GM23338 (cell line): Measurements from ENCODE around the gene RALBP1. TPM values are rescaled to one million over a fixed set of nuclear protein-coding genes. Genes with fewer than 3 reads are reported as not detected.

ENCODE experiments used
- ATAC-seq: fragments of 200-7000 bp; cut with Tn5 transposase; 3 replicates; pipeline ENCODE4 v1.9.1; 2020
- DNase-seq: peaks from one replicate; pipeline ENCODE4 v3.0.0-alpha.2; 2015; ENCODE audit warnings: low spot score
- H2AFZ ChIP-seq: fragments of 200-600 bp; sonication (generic); 2 replicates; pipeline ENCODE4 v1.8.0; 2016; ENCODE audit warnings: antibody characterized with exemption, mild to moderate bottlenecking, moderate library complexity
- H3F3A ChIP-seq: fragments of 200-600 bp; sonication (generic); replicated peaks from 2 replicates; pipeline ENCODE4 v1.8.0; 2017; ENCODE audit warnings: antibody characterized with exemption, mixed run types, low read depth
- H3K27ac ChIP-seq: fragments of 200-600 bp; sonication (generic); 2 replicates; pipeline ENCODE4 v1.6.1; 2016; ENCODE audit warnings: low read depth
- H3K27me3 ChIP-seq: fragments of 200-600 bp; sonication (generic); 2 replicates; pipeline ENCODE4 v1.8.0; 2016; ENCODE audit warnings: mild to moderate bottlenecking, mixed run types, moderate library complexity; ENCODE audit not compliant: insufficient read depth
- H3K36me3 ChIP-seq: fragments of 200-600 bp; sonication (generic); 2 replicates; pipeline ENCODE4 v1.8.0; 2016; ENCODE audit warnings: mild to moderate bottlenecking; ENCODE audit not compliant: insufficient read depth
- H3K4me1 ChIP-seq: fragments of 200-600 bp; sonication (generic); 2 replicates; pipeline ENCODE4 v1.8.0; 2016; ENCODE audit warnings: mild to moderate bottlenecking, moderate library complexity; ENCODE audit not compliant: insufficient read depth
- H3K4me2 ChIP-seq: fragments of 200-600 bp; sonication (generic); 2 replicates; pipeline ENCODE4 v1.7.1; 2017; ENCODE audit warnings: mixed run types
- H3K4me3 ChIP-seq: fragments of 200-600 bp; sonication (generic); 2 replicates; pipeline ENCODE4 v1.6.1; 2016; ENCODE audit warnings: mixed run types
- H3K79me2 ChIP-seq: fragments of 200-600 bp; sonication (generic); replicated peaks from 2 replicates; pipeline ENCODE4 v1.8.0; 2017; ENCODE audit warnings: mild to moderate bottlenecking; ENCODE audit not compliant: insufficient read depth
- H3K9me2 ChIP-seq: fragments of 200-600 bp; sonication (generic); 2 replicates; pipeline ENCODE4 v1.8.0; 2017; ENCODE audit not compliant: insufficient read depth
- H4K20me1 ChIP-seq: fragments of 200-600 bp; sonication (generic); replicated peaks from 2 replicates; pipeline ENCODE4 v1.8.0; 2017; ENCODE audit warnings: mild to moderate bottlenecking; ENCODE audit not compliant: insufficient read depth
- H3K27ac Mint-ChIP-seq: 2 replicates; pipeline ENCODE4 v1.8.0; 2020; ENCODE audit warnings: inconsistent platforms, mild to moderate bottlenecking, moderate library complexity, mixed read lengths
- H3K27me3 Mint-ChIP-seq: 3 replicates; pipeline ENCODE4 v1.8.0; 2022; ENCODE audit warnings: low read depth, mild to moderate bottlenecking, moderate library complexity, mixed read lengths, inconsistent platforms; ENCODE audit not compliant: insufficient read depth, poor library complexity
- H3K36me3 Mint-ChIP-seq: 3 replicates; pipeline ENCODE4 v1.8.0; 2021; ENCODE audit warnings: low read depth, mild to moderate bottlenecking, inconsistent platforms, moderate library complexity, mixed read lengths
- H3K4me1 Mint-ChIP-seq: 3 replicates; pipeline ENCODE4 v1.8.0; 2020; ENCODE audit warnings: mild to moderate bottlenecking, inconsistent platforms, mixed read lengths
- H3K4me3 Mint-ChIP-seq: 3 replicates; pipeline ENCODE4 v1.8.0; 2021; ENCODE audit warnings: moderate library complexity, mild to moderate bottlenecking, inconsistent platforms, mixed read lengths
- H3K9me3 Mint-ChIP-seq: 3 replicates; pipeline ENCODE4 v1.8.0; 2020; ENCODE audit warnings: moderate library complexity, mild to moderate bottlenecking, inconsistent platforms, mixed read lengths
- CREB1 ChIP-seq: fragments of 250-450 bp; sonication (Bioruptor Pico); IDR thresholded peaks from 2 replicates; pipeline ENCODE4 v1.5.0; 2020; ENCODE audit warnings: low read depth, mild to moderate bottlenecking, moderate library complexity
- EZH2 ChIP-seq: fragments of 200-600 bp; sonication (generic); IDR thresholded peaks from one replicate; pipeline ENCODE4 v1.8.0; 2017; ENCODE audit warnings: antibody characterized with exemption, mild to moderate bottlenecking, low read depth; ENCODE audit not compliant: unreplicated experiment
- EZH2phosphoT487 ChIP-seq: fragments of 200-600 bp; sonication (generic); IDR thresholded peaks from one replicate; pipeline ENCODE4 v1.8.1; 2018; ENCODE audit warnings: antibody characterized with exemption; ENCODE audit not compliant: unreplicated experiment
- JUNB ChIP-seq: IDR thresholded peaks from one replicate; pipeline ENCODE4 v1.6.1; 2016; ENCODE audit warnings: antibody characterized with exemption; ENCODE audit not compliant: unreplicated experiment
- NANOG ChIP-seq: IDR thresholded peaks from 2 replicates; pipeline ENCODE4 v1.6.1; 2016; ENCODE audit warnings: antibody characterized with exemption, borderline replicate concordance
- POLR2AphosphoS5 ChIP-seq: IDR thresholded peaks from 2 replicates; pipeline ENCODE4 v1.6.1; 2016; ENCODE audit warnings: antibody characterized with exemption, low read depth
- STAT1 ChIP-seq: IDR thresholded peaks from one replicate; pipeline ENCODE4 v1.6.1; 2016; ENCODE audit warnings: antibody characterized with exemption; ENCODE audit not compliant: unreplicated experiment
- ZNF114 ChIP-seq: fragments of 250-450 bp; sonication (Bioruptor Pico); IDR thresholded peaks from 2 replicates; pipeline ENCODE4 v1.5.0; 2020; ENCODE audit warnings: mild to moderate bottlenecking, moderate library complexity
- ZNF331 ChIP-seq: fragments of 250-450 bp; sonication (Bioruptor Pico); IDR thresholded peaks from 2 replicates; pipeline ENCODE4 v1.5.0; 2020; ENCODE audit warnings: low read depth, mild to moderate bottlenecking, moderate library complexity
- polyA plus RNA-seq: library from polyadenylated mRNA; unstranded; fragments of >200 nt; fragmentation: Nextera tagmentation; extraction: Ambion mirVana; gene quantifications from 2 replicates; pipeline ENCODE4 v1.2.1, GENCODE V29; 2016
- total RNA-seq: library from RNA; depleted of rRNA; stranded (reverse); fragments of >200 nt; shearing (Covaris generic); gene quantifications from 2 replicates; pipeline ENCODE4 v1.2.3, GENCODE V29; 2014
- TF ChIP-seq, protein P1 (sequence below): IDR thresholded peaks from one replicate; pipeline ENCODE4 v1.6.1; 2018; ENCODE audit warnings: antibody characterized with exemption; ENCODE audit not compliant: unreplicated experiment
- TF ChIP-seq, protein P2 (sequence below), 2 experiments: fragments of 200-600 bp in 1 of 2; sonication (generic) in 1 of 2; conservative IDR thresholded peaks; 2 replicates each; pipeline versions ENCODE4 v1.5.1 to v1.6.1; 2016 to 2017; ENCODE audit warnings: antibody characterized with exemption in 2 of 2, low read depth in 2 of 2, mild to moderate bottlenecking in 2 of 2, moderate library complexity in 1 of 2
- TF ChIP-seq, protein P3 (sequence below): fragments of 250-450 bp; sonication (Bioruptor Pico); IDR thresholded peaks from 2 replicates; pipeline ENCODE4 v1.5.0; 2020; ENCODE audit warnings: mild to moderate bottlenecking, moderate library complexity
- TF ChIP-seq, protein P4 (sequence below): IDR thresholded peaks from 2 replicates; pipeline ENCODE4 v1.6.1; 2016; ENCODE audit warnings: antibody characterized with exemption

The RALBP1 gene
- total and polyA plus RNA-seq, 2 experiments from 2014 or later: 80.9 to 103 TPM

DNA sequence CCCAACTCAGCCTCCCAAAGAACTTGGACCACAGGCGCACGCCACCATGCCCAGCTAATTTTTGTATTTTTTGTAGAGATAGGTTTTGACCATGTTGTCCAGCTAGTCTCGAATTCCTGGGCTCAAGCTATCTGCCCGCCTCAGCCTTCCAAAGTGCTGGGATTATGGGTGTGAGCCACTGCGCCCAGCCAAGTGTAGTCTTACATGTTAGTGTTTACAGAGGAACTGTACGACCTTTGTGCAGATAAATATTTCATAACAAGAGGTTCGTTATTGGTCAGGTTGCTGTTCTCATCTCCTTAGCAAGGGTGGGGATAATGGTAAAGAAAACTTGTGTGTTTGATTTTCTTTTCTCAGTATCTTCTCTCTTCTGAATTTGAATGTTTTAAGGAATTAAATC is 46.5 kb downstream of the RALBP1 start:
- Mint-ChIP-seq H3K4me3 (no peak overlapping the region), H3K27ac (no peak overlapping the region), H3K4me1 (no peaks in the 10 kb centered on the region), H3K27me3 (no peaks in the 10 kb centered on the region), H3K36me3 (peaks cover 25% of the 10 kb centered on the region), H3K9me3 (0 out of 3 replicates have a peak, but pooled peaks cover 2% of the 10 kb centered on the region)
- Histone ChIP-seq H3F3A (no peaks in the 10 kb centered on the region), H3K27me3 (no peaks in the 10 kb centered on the region), H4K20me1 (no peaks in the 10 kb centered on the region), H3K4me3 (no peak overlapping the region), H3K27ac (no peak overlapping the region), H3K4me1 (no peaks in the 10 kb centered on the region), H3K4me2 (no peak overlapping the region), H3K9me2 (no peaks in the 10 kb centered on the region), H3K79me2 (no peaks in the 10 kb centered on the region), H2AFZ (no peak overlapping the region), H3K36me3 (no peaks in the 10 kb centered on the region; the same call in 1 of the 2 replicates)
- no peak for TF ChIP-seq STAT1
- TF ChIP-seq, protein P1, sequence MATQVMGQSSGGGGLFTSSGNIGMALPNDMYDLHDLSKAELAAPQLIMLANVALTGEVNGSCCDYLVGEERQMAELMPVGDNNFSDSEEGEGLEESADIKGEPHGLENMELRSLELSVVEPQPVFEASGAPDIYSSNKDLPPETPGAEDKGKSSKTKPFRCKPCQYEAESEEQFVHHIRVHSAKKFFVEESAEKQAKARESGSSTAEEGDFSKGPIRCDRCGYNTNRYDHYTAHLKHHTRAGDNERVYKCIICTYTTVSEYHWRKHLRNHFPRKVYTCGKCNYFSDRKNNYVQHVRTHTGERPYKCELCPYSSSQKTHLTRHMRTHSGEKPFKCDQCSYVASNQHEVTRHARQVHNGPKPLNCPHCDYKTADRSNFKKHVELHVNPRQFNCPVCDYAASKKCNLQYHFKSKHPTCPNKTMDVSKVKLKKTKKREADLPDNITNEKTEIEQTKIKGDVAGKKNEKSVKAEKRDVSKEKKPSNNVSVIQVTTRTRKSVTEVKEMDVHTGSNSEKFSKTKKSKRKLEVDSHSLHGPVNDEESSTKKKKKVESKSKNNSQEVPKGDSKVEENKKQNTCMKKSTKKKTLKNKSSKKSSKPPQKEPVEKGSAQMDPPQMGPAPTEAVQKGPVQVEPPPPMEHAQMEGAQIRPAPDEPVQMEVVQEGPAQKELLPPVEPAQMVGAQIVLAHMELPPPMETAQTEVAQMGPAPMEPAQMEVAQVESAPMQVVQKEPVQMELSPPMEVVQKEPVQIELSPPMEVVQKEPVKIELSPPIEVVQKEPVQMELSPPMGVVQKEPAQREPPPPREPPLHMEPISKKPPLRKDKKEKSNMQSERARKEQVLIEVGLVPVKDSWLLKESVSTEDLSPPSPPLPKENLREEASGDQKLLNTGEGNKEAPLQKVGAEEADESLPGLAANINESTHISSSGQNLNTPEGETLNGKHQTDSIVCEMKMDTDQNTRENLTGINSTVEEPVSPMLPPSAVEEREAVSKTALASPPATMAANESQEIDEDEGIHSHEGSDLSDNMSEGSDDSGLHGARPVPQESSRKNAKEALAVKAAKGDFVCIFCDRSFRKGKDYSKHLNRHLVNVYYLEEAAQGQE: no peak
- no peak for TF ChIP-seq CREB1
- TF ChIP-seq EZH2phosphoT487: no peak
- no peak for TF ChIP-seq ZNF331 (CRISPR knock-in tag)
- TF ChIP-seq, protein P2, sequence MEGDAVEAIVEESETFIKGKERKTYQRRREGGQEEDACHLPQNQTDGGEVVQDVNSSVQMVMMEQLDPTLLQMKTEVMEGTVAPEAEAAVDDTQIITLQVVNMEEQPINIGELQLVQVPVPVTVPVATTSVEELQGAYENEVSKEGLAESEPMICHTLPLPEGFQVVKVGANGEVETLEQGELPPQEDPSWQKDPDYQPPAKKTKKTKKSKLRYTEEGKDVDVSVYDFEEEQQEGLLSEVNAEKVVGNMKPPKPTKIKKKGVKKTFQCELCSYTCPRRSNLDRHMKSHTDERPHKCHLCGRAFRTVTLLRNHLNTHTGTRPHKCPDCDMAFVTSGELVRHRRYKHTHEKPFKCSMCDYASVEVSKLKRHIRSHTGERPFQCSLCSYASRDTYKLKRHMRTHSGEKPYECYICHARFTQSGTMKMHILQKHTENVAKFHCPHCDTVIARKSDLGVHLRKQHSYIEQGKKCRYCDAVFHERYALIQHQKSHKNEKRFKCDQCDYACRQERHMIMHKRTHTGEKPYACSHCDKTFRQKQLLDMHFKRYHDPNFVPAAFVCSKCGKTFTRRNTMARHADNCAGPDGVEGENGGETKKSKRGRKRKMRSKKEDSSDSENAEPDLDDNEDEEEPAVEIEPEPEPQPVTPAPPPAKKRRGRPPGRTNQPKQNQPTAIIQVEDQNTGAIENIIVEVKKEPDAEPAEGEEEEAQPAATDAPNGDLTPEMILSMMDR (conservative IDR thresholded peaks at IDR 0.05; ENCODE audit: low read depth in 2 of 2): no peak
- TF ChIP-seq EZH2: no peak
- no peak for TF ChIP-seq NANOG
- no peak for TF ChIP-seq POLR2AphosphoS5
- TF ChIP-seq, protein P3, sequence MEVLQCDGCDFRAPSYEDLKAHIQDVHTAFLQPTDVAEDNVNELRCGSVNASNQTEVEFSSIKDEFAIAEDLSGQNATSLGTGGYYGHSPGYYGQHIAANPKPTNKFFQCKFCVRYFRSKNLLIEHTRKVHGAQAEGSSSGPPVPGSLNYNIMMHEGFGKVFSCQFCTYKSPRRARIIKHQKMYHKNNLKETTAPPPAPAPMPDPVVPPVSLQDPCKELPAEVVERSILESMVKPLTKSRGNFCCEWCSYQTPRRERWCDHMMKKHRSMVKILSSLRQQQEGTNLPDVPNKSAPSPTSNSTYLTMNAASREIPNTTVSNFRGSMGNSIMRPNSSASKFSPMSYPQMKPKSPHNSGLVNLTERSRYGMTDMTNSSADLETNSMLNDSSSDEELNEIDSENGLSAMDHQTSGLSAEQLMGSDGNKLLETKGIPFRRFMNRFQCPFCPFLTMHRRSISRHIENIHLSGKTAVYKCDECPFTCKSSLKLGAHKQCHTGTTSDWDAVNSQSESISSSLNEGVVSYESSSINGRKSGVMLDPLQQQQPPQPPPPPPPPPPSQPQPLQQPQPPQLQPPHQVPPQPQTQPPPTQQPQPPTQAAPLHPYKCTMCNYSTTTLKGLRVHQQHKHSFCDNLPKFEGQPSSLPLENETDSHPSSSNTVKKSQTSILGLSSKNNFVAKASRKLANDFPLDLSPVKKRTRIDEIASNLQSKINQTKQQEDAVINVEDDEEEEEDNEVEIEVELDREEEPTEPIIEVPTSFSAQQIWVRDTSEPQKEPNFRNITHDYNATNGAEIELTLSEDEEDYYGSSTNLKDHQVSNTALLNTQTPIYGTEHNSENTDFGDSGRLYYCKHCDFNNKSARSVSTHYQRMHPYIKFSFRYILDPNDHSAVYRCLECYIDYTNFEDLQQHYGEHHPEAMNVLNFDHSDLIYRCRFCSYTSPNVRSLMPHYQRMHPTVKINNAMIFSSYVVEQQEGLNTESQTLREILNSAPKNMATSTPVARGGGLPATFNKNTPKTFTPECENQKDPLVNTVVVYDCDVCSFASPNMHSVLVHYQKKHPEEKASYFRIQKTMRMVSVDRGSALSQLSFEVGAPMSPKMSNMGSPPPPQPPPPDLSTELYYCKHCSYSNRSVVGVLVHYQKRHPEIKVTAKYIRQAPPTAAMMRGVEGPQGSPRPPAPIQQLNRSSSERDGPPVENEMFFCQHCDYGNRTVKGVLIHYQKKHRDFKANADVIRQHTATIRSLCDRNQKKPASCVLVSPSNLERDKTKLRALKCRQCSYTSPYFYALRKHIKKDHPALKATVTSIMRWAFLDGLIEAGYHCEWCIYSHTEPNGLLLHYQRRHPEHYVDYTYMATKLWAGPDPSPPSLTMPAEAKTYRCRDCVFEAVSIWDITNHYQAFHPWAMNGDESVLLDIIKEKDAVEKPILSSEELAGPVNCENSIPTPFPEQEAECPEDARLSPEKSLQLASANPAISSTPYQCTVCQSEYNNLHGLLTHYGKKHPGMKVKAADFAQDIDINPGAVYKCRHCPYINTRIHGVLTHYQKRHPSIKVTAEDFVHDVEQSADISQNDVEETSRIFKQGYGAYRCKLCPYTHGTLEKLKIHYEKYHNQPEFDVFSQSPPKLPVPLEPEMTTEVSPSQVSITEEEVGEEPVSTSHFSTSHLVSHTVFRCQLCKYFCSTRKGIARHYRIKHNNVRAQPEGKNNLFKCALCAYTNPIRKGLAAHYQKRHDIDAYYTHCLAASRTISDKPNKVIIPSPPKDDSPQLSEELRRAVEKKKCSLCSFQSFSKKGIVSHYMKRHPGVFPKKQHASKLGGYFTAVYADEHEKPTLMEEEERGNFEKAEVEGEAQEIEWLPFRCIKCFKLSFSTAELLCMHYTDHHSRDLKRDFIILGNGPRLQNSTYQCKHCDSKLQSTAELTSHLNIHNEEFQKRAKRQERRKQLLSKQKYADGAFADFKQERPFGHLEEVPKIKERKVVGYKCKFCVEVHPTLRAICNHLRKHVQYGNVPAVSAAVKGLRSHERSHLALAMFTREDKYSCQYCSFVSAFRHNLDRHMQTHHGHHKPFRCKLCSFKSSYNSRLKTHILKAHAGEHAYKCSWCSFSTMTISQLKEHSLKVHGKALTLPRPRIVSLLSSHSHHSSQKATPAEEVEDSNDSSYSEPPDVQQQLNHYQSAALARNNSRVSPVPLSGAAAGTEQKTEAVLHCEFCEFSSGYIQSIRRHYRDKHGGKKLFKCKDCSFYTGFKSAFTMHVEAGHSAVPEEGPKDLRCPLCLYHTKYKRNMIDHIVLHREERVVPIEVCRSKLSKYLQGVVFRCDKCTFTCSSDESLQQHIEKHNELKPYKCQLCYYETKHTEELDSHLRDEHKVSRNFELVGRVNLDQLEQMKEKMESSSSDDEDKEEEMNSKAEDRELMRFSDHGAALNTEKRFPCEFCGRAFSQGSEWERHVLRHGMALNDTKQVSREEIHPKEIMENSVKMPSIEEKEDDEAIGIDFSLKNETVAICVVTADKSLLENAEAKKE (CRISPR knock-in tag): no peak
- no peak for TF ChIP-seq JUNB
- TF ChIP-seq, protein P4, sequence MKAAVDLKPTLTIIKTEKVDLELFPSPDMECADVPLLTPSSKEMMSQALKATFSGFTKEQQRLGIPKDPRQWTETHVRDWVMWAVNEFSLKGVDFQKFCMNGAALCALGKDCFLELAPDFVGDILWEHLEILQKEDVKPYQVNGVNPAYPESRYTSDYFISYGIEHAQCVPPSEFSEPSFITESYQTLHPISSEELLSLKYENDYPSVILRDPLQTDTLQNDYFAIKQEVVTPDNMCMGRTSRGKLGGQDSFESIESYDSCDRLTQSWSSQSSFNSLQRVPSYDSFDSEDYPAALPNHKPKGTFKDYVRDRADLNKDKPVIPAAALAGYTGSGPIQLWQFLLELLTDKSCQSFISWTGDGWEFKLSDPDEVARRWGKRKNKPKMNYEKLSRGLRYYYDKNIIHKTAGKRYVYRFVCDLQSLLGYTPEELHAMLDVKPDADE: no peak
- TF ChIP-seq ZNF114: no peak
- ATAC-seq: no peak
- no peak for DNase-seq
